Fibroblast of pulmonary artery (primary cell): ENCODE results near the gene HCFC2.

Experiments used
- DNase-seq: peaks from one replicate; pipeline ENCODE4 v3.0.0-alpha.2; 2010; ENCODE audit warnings: low read depth
- H3K4me3 ChIP-seq: replicated peaks from 2 replicates; pipeline ENCODE4 v1.5.1; 2011; ENCODE audit warnings: low read depth, mild to moderate bottlenecking, control low read depth, low read length, moderate library complexity
- TF ChIP-seq, protein P1 (sequence below): IDR thresholded peaks from 2 replicates; pipeline ENCODE4 v1.5.1; 2011; ENCODE audit warnings: mild to moderate bottlenecking, control low read depth, low read length, inconsistent platforms; ENCODE audit errors: missing control alignments

HCFC2 gene

DNA sequence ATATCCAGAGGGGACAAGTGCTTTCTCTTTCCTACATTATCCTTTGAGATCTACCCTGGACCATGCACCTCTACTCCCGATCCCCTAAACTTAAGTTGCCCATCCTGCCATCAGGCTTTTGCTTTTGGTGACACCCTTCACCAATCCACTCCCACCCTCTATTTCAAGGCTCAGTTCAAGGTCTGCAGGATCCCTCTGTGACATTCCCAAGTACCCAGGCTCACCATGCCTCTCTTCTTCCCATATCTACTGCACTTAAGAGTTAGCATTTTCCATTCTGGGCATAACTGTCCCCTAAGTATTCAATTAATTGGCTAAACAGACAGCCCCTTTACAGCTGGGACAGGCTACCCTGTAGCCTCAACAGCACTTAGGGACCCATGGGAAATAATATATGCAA lies 70.6 kb downstream of the HCFC2 start:
- H3K4me3 ChIP-seq = peak overlapping the region; percentile 85
- no peak for DNase-seq
- TF ChIP-seq, protein P1, sequence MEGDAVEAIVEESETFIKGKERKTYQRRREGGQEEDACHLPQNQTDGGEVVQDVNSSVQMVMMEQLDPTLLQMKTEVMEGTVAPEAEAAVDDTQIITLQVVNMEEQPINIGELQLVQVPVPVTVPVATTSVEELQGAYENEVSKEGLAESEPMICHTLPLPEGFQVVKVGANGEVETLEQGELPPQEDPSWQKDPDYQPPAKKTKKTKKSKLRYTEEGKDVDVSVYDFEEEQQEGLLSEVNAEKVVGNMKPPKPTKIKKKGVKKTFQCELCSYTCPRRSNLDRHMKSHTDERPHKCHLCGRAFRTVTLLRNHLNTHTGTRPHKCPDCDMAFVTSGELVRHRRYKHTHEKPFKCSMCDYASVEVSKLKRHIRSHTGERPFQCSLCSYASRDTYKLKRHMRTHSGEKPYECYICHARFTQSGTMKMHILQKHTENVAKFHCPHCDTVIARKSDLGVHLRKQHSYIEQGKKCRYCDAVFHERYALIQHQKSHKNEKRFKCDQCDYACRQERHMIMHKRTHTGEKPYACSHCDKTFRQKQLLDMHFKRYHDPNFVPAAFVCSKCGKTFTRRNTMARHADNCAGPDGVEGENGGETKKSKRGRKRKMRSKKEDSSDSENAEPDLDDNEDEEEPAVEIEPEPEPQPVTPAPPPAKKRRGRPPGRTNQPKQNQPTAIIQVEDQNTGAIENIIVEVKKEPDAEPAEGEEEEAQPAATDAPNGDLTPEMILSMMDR = no peak

DNA sequence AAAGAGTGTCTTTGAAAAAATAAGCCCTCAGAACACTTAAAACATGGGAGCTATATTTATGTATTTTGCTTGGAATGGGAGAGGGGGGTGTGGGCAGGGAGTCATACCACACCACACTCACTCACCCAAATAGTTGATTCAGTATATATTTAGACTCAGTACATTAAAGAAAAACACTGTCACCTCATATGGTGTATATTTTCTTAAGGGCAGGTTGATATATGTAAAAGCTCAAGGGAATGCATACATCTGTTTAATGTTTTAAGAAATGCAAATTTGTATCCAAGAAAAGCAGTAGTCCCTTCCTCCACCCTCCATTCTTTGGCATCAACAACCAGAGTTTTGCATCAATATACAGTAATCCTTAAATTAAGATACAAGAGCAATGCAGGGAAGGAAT lies 72.2 kb downstream of the HCFC2 start:
- H3K4me3 ChIP-seq = peak overlapping the region; percentile 85
- no peak for DNase-seq
- TF ChIP-seq, protein P1 = no peak

DNA sequence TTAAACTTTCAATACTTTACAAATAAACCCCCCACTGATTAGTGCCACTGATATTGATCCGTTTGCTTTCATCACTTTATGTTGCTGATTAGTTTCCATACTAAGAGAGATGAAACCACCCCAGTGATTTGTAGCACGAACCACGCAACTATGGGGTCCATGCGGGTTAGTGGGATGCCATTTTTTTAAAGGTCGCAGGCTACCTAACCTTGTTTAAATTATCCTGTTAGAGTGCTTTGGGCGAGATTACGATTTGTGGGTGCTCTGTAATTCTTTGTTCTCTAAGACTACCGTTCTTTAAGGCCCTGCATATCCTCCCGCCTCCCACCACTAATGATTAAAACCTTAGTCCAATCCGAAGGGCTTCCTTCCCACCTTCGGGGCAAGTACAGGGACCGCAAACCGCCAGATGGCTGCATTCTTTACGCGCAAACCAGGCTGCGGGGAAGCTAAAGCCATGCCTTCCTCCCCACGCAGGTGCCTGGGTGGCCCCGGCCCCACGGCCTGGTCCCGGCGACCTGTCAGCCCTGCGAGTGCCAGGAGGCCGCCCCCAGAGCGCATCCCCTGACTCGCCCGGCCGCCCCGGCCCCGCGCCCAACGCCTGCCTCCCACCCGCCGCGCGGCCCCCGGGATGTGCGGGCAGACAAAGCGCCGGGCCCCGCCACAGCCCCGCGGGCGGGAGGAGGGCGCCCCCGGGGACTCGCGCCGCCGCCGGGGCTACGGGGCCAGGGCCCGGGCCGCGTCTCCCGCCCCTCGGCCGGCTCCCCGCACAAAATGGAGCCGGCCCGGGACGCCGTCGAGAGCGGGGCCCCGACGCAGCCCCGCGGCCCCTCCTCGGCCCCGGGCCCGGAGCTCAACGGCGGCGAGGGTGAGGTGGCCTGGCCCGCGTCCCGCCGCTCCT lies 72.9 kb downstream of the HCFC2 start:
- peak; percentile 42 for DNase-seq

DNA sequence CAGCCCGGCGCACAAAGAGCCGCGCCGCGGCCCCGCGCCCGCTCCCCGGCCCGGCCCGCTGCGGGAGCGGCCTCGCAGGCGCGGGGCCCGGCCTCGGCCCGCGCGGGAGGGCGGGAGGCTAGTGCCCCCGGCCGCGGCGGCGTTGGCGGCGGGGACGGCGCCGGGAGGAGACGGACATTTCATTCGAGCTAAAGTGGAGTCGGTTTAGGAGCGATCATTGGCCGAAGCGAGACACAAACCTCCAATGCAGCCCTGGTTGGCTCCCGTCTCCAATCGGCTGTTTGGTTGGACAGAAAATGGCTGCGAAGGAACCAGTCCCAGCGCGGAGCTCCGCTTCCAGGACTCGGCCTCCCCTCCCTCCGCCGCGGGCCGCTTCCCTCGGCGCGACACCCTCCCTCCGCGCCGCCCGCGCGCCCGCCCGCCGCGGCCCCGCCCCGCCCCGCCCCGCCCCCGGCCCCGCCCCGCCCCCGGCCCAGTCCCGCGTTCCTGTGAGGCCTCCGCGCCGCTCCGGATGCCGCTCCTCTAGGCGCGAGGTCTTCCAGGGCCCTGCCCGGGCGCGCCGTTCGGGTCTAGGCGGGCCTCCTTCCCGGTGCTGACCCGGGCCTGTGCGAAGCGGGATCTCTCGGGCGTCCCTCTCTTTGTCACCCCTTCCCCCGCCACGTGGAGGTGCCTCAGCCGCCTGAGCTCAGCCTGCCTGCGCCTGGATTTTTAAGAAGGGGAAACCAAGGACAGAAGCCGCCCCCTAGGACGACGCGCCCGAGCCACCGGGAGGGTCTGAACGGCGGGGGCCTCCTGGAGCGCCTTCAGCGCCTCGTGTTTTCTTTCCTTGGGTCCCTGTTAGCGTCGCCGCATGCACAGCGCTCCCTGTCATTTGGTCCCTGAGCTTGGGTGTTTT lies 73.8 kb downstream of the HCFC2 start, which contains the start of gene NFYB:
NFYB (minus strand) TSS at position 309 of the 895 bp plus-strand sequence. CDS start 2,757 bp downstream, outside the sequence.
- DNase-seq = peak; percentile 98
- TF ChIP-seq, protein P1 = no peak
- H3K4me3 ChIP-seq = peak within 1 kb of the TSS; percentile 85

More for the DNA sequence above, 72.9 kb downstream of the HCFC2 start:
- TF ChIP-seq, protein P1 = no peak
- peak overlapping the region; percentile 85 for H3K4me3 ChIP-seq

DNA sequence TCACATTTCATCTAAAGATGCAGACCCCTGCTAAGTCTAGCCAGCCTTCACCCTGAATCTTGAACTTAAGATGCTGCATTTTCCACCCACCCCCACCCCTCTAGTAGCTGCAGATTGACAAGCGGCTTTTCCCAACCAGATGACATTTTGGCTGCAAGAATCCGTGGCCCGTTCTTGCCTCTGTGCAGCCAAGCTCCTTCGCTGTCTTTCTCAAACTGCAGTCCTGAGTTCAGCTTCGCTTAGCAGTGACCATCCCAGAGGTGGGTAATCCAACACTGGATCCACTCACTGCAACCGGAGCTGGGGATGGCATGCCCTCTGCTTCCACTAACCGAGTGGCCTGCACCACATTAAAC lies 74.4 kb downstream of the HCFC2 start:
- TF ChIP-seq, protein P1 = no peak
- DNase-seq = no peak
- H3K4me3 ChIP-seq = peak overlapping the region; percentile 41

DNA sequence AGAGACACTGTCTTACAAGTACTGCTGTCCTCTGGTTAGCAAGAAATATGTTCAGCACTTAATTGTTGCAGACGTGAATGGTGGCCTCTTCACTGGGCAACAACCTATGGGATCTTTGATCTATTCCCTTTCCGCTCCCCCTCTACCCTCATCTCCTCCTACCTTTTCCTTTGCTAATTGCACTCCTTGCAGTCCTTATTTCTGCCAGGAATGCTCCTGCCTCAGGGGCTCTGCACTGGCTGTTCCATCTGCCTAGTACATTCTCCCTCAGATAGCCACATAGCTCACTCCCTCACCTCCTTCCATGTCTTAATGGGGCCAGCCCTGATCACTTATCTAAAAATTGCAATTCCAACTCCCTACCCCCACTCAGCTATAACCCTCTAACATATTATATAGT lies 78.2 kb downstream of the HCFC2 start:
- TF ChIP-seq, protein P1 = no peak
- H3K4me3 ChIP-seq = no peak overlapping the region
- DNase-seq = no peak
